ENCODE measurements around the gene SLC22A23.

Gene SLC22A23

DNA sequence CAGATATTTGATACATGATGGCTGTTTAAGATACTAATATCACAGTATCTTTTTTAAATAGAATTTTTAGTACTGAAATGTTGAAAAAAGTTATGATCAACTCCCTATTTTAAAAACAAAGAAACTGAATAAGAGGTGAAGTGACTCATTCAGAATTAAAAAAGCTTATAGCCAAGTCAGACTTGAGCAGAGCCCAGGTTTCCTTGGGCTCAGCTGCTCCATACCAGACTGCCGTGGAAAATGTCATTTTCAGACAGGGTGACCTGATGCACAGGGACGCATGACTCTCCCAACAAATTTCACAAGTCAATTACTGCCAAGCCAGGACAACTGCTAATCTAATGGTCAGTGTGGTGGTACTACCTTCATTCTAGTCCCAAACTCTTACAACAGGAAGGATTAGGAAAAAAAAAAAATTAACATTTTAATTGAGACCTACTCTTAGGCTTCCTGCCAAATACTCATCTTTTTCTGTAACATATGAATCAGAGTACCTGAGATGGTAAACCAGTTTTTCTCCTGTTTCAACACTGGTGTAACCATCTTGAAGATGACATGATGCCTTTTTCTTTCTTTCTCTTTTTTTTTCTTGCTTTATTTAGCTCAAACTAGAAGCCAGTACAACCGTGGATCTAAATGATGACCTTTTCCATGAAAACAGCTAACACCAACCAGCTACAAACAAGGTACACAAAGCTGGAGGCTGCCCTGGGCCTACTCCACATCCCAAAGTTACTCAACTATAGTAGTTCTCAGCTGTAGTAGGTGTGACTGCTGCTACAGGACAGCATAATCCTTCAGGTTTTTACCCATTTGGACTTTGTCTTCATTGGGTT lies 30.5 kb downstream of the SLC22A23 start:
- no peak for TF ChIP-seq CTCF (IDR thresholded peaks at IDR 0.05; ENCODE audit: insufficient read depth, missing control alignments)
- FAIRE-seq (no peak), DNase-seq (ENCODE audit: insufficient read length, low spot score) (no peak)

GRCh38 chr6:3425574-3425973 lies 31.3 kb downstream of the SLC22A23 start:
- no peak for DNase-seq (ENCODE audit: insufficient read length, low spot score)
- no peak for FAIRE-seq
- TF ChIP-seq CTCF (IDR thresholded peaks at IDR 0.05; ENCODE audit: insufficient read depth, missing control alignments) = no peak

GRCh38 chr6:3424185-3424927 lies 32.5 kb downstream of the SLC22A23 start:
- DNase-seq (ENCODE audit: insufficient read length, low spot score) = no peak
- TF ChIP-seq CTCF (IDR thresholded peaks at IDR 0.05; ENCODE audit: insufficient read depth, missing control alignments) = no peak
- FAIRE-seq = no peak

DNA sequence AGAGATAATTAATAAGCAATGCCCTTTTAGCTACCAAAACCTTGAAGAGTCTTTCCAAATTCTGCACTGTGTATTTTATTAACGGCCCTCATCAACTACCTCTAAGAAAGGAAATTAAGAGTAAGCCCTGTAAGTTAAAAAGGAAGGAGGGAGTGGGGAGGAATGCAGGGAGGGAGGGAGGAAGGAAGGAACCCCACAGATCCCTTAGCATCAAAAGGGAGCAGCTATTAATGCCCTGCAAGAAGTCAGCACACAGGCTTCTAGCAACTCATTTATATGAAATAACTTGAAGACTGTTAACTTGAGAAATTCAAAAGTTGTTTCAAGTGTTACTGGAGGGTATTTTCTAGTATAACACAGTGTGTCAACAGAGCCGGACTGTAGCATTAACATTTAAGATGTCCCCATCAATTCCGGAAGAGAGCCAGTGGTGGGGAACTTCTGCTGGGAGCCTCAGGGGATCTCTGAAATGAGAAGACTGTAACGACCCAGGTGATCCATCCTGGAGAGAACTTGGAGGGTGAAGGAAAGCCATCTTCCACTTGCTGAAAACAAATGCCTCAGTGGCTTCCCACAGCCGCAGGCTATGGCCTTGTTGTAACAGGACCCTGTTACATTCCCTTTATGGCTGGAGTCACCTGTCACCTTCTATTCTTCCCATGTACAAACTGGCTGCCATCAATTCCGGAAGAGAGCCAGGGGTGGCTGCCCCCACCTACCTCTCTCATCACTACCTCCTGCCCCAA lies 33.2 kb downstream of the SLC22A23 start:
- TF ChIP-seq CTCF (IDR thresholded peaks at IDR 0.05; ENCODE audit: insufficient read depth, missing control alignments) = no peak
- FAIRE-seq (no peak), DNase-seq (ENCODE audit: insufficient read length, low spot score) (no peak)

GRCh38 chr6:3422435-3423070 lies 34.3 kb downstream of the SLC22A23 start:
- DNase-seq (ENCODE audit: insufficient read length, low spot score) = no peak
- FAIRE-seq = no peak
- TF ChIP-seq CTCF (IDR thresholded peaks at IDR 0.05; ENCODE audit: insufficient read depth, missing control alignments) = no peak

DNA sequence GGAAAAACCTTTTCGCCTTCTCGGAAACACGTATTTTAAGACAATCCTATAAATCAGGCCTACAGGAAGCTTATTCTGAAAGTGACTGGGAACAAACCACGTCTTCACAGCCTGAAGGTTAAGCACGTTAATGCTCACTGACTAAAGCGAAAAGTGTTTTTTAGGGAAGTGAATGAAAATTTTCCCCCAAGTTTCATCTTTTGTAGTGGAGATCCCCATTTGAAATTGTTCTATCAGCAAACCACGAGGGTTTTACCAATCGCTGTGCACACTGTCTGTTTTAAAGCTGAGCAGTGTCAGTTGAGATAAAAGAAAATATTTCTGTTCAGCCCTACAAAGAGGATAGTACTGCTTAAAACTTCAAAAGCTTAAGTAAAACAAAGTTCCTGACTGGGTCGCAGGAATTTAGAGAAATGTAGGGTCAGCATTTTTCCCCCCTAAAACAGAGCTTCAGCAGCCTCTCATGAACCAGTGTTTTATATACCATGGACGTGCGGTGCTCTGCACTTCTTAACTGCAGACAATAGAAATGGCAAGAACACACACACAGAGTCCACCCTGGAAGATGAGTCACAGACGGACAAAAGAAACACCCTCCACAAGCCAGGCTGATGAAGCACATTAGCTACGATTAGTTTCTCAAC lies 34.9 kb downstream of the SLC22A23 start:
- DNase-seq (ENCODE audit: insufficient read length, low spot score) (no peak), FAIRE-seq (no peak)
- no peak for TF ChIP-seq CTCF (IDR thresholded peaks at IDR 0.05; ENCODE audit: insufficient read depth, missing control alignments)

Measured in D721Med (cell line).